B cell (primary cell): Measurements from ENCODE around the gene CFAP161. TPM values are rescaled to one million over a fixed set of nuclear protein-coding genes. Genes with fewer than 3 reads are reported as not detected.

Experiments used
- ATAC-seq: fragments of 200-7000 bp; cut with Tn5 transposase; one replicate; pipeline ENCODE4 v1.10.0; 2021; ENCODE audit warnings: low read depth, mild to moderate bottlenecking, moderate number of reproducible peaks, moderate library complexity
- CTCF ChIA-PET: fragments of 350-600 bp; sonication (Branson Sonifier 250); formaldehyde crosslinking; loops from one replicate; lab custom pipeline; 2021; ENCODE audit warnings: antibody characterized with exemption, inconsistent platforms; lab: Charles Lee
- POLR2A ChIA-PET: fragments of 350-600 bp; sonication (Branson Sonifier 250); formaldehyde crosslinking; loops from one replicate; lab custom pipeline; 2021; ENCODE audit warnings: antibody characterized with exemption; lab: Charles Lee
- DNase-seq: peaks from one replicate; pipeline ENCODE4 v3.0.0; 2013
- H2AFZ ChIP-seq: 2 replicates; pipeline ENCODE4 v1.6.1; 2012; ENCODE audit warnings: mild to moderate bottlenecking, low read depth, low read length; ENCODE audit not compliant: insufficient read depth, poor library complexity, severe bottlenecking
- H3K27ac ChIP-seq, 2 donors: 1 replicate in 1 of 2; 2 replicates in 1 of 2; pipeline ENCODE4 v1.5.1; 2012 to 2013; ENCODE audit warnings: low read length in 2 of 2, mild to moderate bottlenecking in 2 of 2, moderate library complexity in 1 of 2
- H3K27me3 ChIP-seq, 4 experiments: fragments of 200-600 bp in 1 of 4; sonication (generic) in 1 of 4; replicated peaks in 1 of 4; 1 replicate in 2 of 4; 2 replicates in 2 of 4; pipeline versions ENCODE4 v1.6.1 to v1.7.0; 2013 to 2016; ENCODE audit warnings: low read length in 3 of 4, mild to moderate bottlenecking in 2 of 4, mixed read lengths in 1 of 4, moderate library complexity in 1 of 4; ENCODE audit not compliant: insufficient read depth in 4 of 4, control insufficient read depth in 3 of 4; ENCODE audit errors: control extremely low read depth in 1 of 4
- H3K36me3 ChIP-seq, 2 experiments: replicated peaks in 1 of 2; 1 replicate in 1 of 2; 2 replicates in 1 of 2; pipeline versions ENCODE4 v1.6.1 to v1.7.1; 2013; ENCODE audit warnings: low read length in 1 of 2; ENCODE audit not compliant: insufficient read depth in 2 of 2, control insufficient read depth in 1 of 2; ENCODE audit errors: control extremely low read depth in 1 of 2, extremely low read depth in 1 of 2
- H3K4me1 ChIP-seq, 2 donors: fragments of 200-600 bp in 1 of 2; sonication (generic) in 1 of 2; 1 replicate in 1 of 2; 2 replicates in 1 of 2; pipeline versions ENCODE4 v1.5.1 to v1.6.1; 2013 to 2017; ENCODE audit warnings: low read length in 2 of 2; ENCODE audit not compliant: control insufficient read depth in 2 of 2, insufficient read depth in 2 of 2
- H3K4me2 ChIP-seq: replicated peaks from 2 replicates; pipeline ENCODE3; 2012; ENCODE audit warnings: mild to moderate bottlenecking, low read depth, low read length; ENCODE audit not compliant: poor library complexity, severe bottlenecking
- H3K4me3 ChIP-seq, 5 experiments: fragments of 200-600 bp in 1 of 5; sonication (generic) in 1 of 5; 1 replicate in 3 of 5; 2 replicates in 2 of 5; pipeline versions ENCODE4 v1.5.1 to v1.7.0; 2011 to 2016; ENCODE audit warnings: low read length in 4 of 5, mild to moderate bottlenecking in 4 of 5, low read depth in 2 of 5, control low read depth in 1 of 5, moderate library complexity in 1 of 5; ENCODE audit not compliant: insufficient read depth in 1 of 5; ENCODE audit errors: control extremely low read depth in 1 of 5, extremely low read depth in 1 of 5
- H3K79me2 ChIP-seq: fragments of 200-600 bp; sonication (generic); one replicate; pipeline ENCODE4 v1.6.0; 2016; ENCODE audit warnings: low read length; ENCODE audit not compliant: control insufficient read depth, insufficient read depth
- H3K9ac ChIP-seq: fragments of 200-600 bp; sonication (generic); 2 replicates; pipeline ENCODE4 v1.6.1; 2017; ENCODE audit warnings: mild to moderate bottlenecking, low read length, moderate library complexity
- H3K9me3 ChIP-seq, 3 donors: one replicate each; pipeline versions ENCODE4 v1.6.1 to v1.7.1; 2013; ENCODE audit warnings: low read length in 2 of 3; ENCODE audit not compliant: control insufficient read depth in 2 of 3, insufficient read depth in 1 of 3; ENCODE audit errors: control extremely low read depth in 1 of 3
- H4K20me1 ChIP-seq: 2 replicates; pipeline ENCODE4 v1.6.0; 2012; ENCODE audit warnings: mild to moderate bottlenecking, low read length; ENCODE audit not compliant: insufficient read depth, control insufficient read depth, poor library complexity, severe bottlenecking
- H3K27ac Mint-ChIP-seq: one replicate; pipeline ENCODE4 v1.8.0; 2021; ENCODE audit warnings: mixed read lengths
- H3K27me3 Mint-ChIP-seq: one replicate; pipeline ENCODE4 v1.8.0; 2021; ENCODE audit warnings: mixed read lengths
- H3K4me1 Mint-ChIP-seq: one replicate; pipeline ENCODE4 v1.8.0; 2021; ENCODE audit warnings: mixed read lengths
- H3K4me3 Mint-ChIP-seq: one replicate; pipeline ENCODE4 v1.8.0; 2021; ENCODE audit warnings: mixed read lengths
- H3K9me3 Mint-ChIP-seq: one replicate; pipeline ENCODE4 v1.8.0; 2022; ENCODE audit warnings: mixed read lengths; ENCODE audit not compliant: insufficient read depth
- CTCF ChIP-seq: fragments of 200-600 bp; IDR thresholded peaks from one replicate; pipeline ENCODE4 v1.8.0; 2022; ENCODE audit warnings: antibody characterized with exemption, mild to moderate bottlenecking
- EZH2 ChIP-seq: IDR thresholded peaks from 2 replicates; pipeline ENCODE4 v1.6.1; 2012; ENCODE audit warnings: borderline replicate concordance, low read depth, mild to moderate bottlenecking, moderate library complexity, low read length; ENCODE audit not compliant: insufficient read depth, poor library complexity, severe bottlenecking
- WGBS: methylation state at CpG from one replicate; pipeline ENCODE4 v1.1.5; 2013; ENCODE audit warnings: missing lambda C conversion rate; ENCODE audit not compliant: insufficient coverage; 5-methylcytosine and 5-hydroxymethylcytosine counted together
- intact Hi-C: fragments of 100-400 bp; cut with micrococcal nuclease; formaldehyde crosslinking; loops from one replicate; pipeline ENCODE4 v1.10.0; 2022
- polyA plus RNA-seq: library from polyadenylated mRNA; depleted of rRNA; stranded (reverse); fragments of >200 nt; gene quantifications from 2 replicates; pipeline ENCODE4 v1.2.3, GENCODE V29; 2012
- total RNA-seq, 2 donors: library from RNA; stranded (reverse); fragments of 120-200 nt in 1 of 2; gene quantifications; 1 replicate in 1 of 2; 2 replicates in 1 of 2; pipeline versions ENCODE4 v1.2.3 to v1.2.4, GENCODE V29; 2013 to 2022

The CFAP161 gene
- total and polyA plus RNA-seq, 2 donors (not counting 1 experiment from before 2014, with no cell fraction given) = not detected

DNA sequence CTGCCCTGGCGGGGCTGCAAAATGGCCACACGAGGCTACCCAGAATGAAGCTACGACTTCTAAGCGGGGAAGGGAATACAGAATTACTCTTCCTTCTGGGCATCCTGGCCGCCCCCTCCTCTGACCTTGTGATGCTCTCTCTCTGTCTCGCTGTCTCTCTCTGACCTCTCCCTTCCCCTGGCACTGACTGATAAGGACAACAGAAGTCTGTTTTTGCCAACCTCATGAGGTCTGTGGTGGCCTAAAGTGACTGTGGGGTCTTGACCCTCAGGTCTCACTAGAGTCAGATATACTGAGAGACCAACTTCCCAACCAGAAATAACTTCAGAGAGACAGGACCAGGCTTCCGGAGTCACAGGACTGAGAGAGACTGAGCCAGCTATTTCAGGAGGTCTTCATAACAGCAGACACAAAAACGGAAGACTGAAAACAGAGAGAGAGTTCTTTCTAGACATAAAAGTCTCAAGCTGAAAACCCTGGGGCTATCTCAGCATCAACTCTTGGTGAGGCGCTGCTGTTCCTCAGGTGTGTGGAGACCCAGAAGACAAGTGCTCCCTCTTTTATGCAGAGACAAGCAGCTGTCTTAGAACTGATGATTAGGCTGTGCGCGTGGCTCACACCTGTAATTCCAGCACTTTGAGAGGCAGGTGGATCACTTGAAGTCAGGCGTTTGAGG, 38.2 kb upstream of the CFAP161 start:
- no peak for ATAC-seq
- Histone ChIP-seq H3K27me3 (peaks cover 0 to 42% (median 17%) of the 10 kb centered on the region in 4 experiments), H3K36me3 (no peaks in the 10 kb centered on the region), H3K4me2 (no peak overlapping the region), H3K4me3 (no peak overlapping the region), H3K9ac (no peak overlapping the region), H3K79me2 (no peaks in the 10 kb centered on the region), H3K27ac (no peak overlapping the region), H4K20me1 (no peaks in the 10 kb centered on the region), H2AFZ (no peak overlapping the region), H3K4me1 (no peaks in the 10 kb centered on the region), H3K9me3 (peaks cover 0 to 3% (median 1%) of the 10 kb centered on the region in 3 donors)
- TF ChIP-seq CTCF = no peak
- no peak for TF ChIP-seq EZH2
- Mint-ChIP-seq H3K9me3 (no peaks in the 10 kb centered on the region), H3K4me3 (no peak overlapping the region), H3K27ac (no peak overlapping the region), H3K27me3 (peaks cover 53% of the 10 kb centered on the region), H3K4me1 (no peaks in the 10 kb centered on the region)
- POLR2A ChIA-PET = no interaction called here
- intact Hi-C loops = no loop called here
- WGBS = 76% methylated on average over 9 of the region's 12 CpGs
- CTCF ChIA-PET = interaction anchor here (1.5 kb wide), 1 partner anchor 13 kb away, joined by 4 read pairs; no protein-coding TSS in a partner anchor
- DNase-seq = no peak

GRCh38 chr15:81096398-81096797, 37.7 kb upstream of the CFAP161 start:
- H2AFZ ChIP-seq = no peak overlapping the region
- no peak overlapping the region for H3K9ac ChIP-seq
- no peak overlapping the region for H3K4me2 ChIP-seq
- WGBS = 95% methylated on average over 2 of the region's 6 CpGs
- no peaks in the 10 kb centered on the region for H3K79me2 ChIP-seq
- Mint-ChIP-seq H3K4me1 (no peaks in the 10 kb centered on the region), H3K4me3 (no peak overlapping the region), H3K9me3 (no peaks in the 10 kb centered on the region), H3K27ac (no peak overlapping the region), H3K27me3 (peaks cover 55% of the 10 kb centered on the region)
- H3K4me1 ChIP-seq = no peaks in the 10 kb centered on the region
- CTCF ChIA-PET = no interaction called here
- H3K27ac ChIP-seq = no peak overlapping the region
- H4K20me1 ChIP-seq = no peaks in the 10 kb centered on the region
- H3K9me3 ChIP-seq = peaks cover 0 to 3% (median 1%) of the 10 kb centered on the region in 3 donors
- peaks cover 0 to 43% (median 17%) of the 10 kb centered on the region in 4 experiments for H3K27me3 ChIP-seq
- no peaks in the 10 kb centered on the region for H3K36me3 ChIP-seq
- ATAC-seq = no peak
- intact Hi-C loops = no loop called here
- no peak for TF ChIP-seq CTCF
- POLR2A ChIA-PET = no interaction called here
- H3K4me3 ChIP-seq = no peak overlapping the region
- DNase-seq = no peak
